Measurements from ENCODE around the gene INSR.

DNA sequence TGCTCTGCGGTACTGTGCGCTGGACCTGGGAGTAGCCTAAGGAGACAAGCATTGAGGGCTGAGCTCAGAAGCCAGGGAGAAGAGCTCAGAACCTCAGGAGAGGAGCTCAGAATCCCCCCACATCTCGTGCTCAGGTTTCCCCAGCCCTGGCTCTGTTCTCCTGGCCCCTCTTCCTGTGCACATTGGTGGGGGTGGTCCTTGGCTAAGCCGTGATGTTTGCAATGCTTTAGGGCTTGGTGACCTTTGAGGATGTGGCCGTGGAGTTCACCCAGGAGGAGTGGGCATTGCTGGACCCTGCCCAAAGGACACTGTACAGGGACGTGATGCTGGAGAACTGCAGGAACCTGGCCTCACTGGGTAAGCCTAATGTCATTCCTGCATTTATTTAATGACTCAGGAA is 218.1 kb downstream of the INSR start:
- no peak for TF ChIP-seq ZNF521 (tag by site-specific recombination; IDR thresholded peaks at IDR 0.05)
- TF ChIP-seq, protein P1, sequence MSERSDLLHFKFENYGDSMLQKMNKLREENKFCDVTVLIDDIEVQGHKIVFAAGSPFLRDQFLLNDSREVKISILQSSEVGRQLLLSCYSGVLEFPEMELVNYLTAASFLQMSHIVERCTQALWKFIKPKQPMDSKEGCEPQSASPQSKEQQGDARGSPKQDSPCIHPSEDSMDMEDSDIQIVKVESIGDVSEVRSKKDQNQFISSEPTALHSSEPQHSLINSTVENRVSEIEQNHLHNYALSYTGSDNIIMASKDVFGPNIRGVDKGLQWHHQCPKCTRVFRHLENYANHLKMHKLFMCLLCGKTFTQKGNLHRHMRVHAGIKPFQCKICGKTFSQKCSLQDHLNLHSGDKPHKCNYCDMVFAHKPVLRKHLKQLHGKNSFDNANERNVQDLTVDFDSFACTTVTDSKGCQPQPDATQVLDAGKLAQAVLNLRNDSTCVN (tag by site-specific recombination; optimal IDR thresholded peaks at IDR 0.05) = no peak
- no peak for TF ChIP-seq ZBTB7A (tag by site-specific recombination; IDR thresholded peaks at IDR 0.05; ENCODE audit: low read depth)
- TF ChIP-seq ZNF19 (tag by site-specific recombination; IDR thresholded peaks at IDR 0.05; ENCODE audit: low read depth) = no peak
